ENCODE measurements around the gene ADGRB2.

ADGRB2 gene

GRCh38 chr1:31702836-31703404 lies 61.2 kb downstream of the ADGRB2 start:
- no peak for DNase-seq (ENCODE audit: low read depth in 3 of 3)

- DNase-seq (ENCODE audit: low read depth in 3 of 3): peak in 2 of 3 experiments; percentile 8 to 12
Observed at GRCh38 chr1:31701091-31701736, 62.9 kb downstream of the ADGRB2 start.

DNA sequence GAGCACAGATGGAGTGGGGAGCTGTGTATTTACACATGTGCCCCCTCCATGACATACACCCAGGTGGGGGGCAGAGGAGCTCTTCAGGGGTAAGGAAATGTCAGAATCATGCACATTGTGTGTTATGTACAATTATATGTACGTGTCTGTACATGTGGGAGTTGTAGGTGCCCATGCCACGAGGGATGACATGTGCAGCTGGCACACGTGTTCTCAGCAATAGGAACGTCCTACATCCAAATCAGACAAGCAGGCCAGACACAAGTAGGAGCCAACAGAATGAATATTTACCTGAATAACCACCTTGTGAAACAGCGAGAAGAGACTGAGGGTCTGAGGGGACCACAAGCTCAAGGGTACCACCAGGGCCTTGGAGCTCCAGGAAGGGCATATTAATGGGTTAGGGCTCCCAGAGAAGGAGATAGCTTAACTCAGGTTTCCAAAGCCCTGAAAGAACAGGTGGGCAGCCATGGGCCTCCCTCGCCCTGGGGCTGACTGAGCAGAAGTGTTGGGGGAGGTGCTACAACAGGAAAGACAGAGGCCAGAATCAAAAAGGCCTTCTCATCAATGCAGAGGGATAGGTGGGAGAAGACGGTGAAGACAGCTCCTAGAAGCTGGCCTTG lies 63.6 kb downstream of the ADGRB2 start:
- DNase-seq (ENCODE audit: low read depth in 3 of 3): no peak

GRCh38 chr1:31699341-31699891 lies 64.7 kb downstream of the ADGRB2 start:
- DNase-seq (ENCODE audit: low read depth in 3 of 3): no peak

DNA sequence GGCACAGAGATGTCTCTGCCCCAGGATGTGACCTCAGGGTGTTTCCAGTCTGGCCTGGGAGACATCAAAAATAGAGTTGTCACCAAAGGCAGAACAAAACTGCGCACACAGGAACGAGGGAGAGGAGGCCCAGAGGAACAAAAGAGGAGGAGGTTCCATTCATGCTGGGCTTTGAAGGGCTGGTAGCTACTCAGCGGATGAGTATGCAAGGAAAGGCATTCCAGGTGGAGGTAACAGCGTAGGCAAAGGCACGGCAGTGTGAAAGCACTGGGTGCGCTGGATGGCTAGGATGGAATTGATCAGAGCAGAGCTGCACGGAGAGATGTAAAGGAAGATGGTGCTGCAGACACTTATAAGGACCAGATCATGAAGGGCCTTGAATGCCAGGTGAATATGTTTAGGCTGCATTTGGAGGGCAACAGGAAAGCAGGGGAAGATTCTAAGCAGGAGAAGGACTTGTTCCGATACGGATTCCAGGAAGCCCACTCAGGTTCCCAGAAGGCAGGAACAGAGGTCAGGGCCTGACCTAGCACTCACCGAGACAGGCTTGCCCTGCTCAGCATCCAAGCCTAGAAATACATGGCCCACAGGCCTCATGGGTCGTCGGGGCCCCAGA lies 66.7 kb downstream of the ADGRB2 start:
- no peak for DNase-seq (ENCODE audit: low read depth in 3 of 3)

- no peak for DNase-seq (ENCODE audit: low read depth in 3 of 3)
Observed at GRCh38 chr1:31696242-31696641, 67.9 kb downstream of the ADGRB2 start.

- DNase-seq (ENCODE audit: low read depth in 3 of 3): no peak
Observed at GRCh38 chr1:31695327-31695726, 68.8 kb downstream of the ADGRB2 start.

DNA sequence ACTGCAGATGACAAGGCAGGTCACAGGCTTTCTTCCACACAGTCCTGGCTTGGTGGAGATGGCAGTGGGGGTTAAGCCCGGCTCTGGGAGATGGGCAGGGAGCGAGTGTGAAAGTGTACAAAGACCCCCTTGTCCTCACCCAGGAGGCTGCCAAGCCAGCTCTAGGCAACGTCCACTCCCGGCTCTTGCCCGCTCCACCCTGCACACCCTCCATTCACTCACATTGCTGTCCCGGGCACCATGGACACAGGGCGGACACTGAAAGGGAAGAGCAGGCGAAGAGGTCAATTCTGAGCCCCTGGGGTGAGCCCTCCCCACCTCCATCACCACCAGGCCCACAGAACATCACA lies 69.2 kb downstream of the ADGRB2 start:
- no peak for DNase-seq (ENCODE audit: low read depth in 3 of 3)

GRCh38 chr1:31694069-31694963 lies 69.8 kb downstream of the ADGRB2 start:
- DNase-seq (ENCODE audit: low read depth in 3 of 3): no peak

GRCh38 chr1:31693231-31693630 lies 70.9 kb downstream of the ADGRB2 start:
- no peak for DNase-seq (ENCODE audit: low read depth in 3 of 3)

GRCh38 chr1:31691951-31692350 lies 72.2 kb downstream of the ADGRB2 start:
- no peak for DNase-seq (ENCODE audit: low read depth in 3 of 3)

DNA sequence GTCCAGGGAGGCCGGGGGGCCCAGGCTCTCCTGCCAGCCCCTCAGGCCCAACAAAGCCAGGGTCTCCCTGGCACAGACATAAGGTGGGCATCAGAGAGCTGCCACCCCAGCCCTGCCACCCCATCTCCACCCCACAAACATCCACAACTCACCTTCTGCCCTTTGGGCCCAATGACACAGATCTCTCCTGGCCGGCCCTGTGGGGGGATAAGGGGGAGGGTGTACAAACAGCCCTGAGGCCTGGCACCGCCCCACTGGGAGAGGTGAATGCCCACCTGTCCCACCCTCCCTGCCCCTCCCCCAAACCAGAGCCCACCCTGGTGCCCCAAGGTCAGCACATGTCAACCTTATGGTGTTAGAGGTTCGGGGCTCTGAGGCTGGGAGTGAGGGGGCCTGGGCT lies 72.7 kb downstream of the ADGRB2 start:
- DNase-seq (ENCODE audit: low read depth in 3 of 3): no peak

GRCh38 chr1:31690921-31691320 lies 73.2 kb downstream of the ADGRB2 start:
- DNase-seq (ENCODE audit: low read depth in 3 of 3): no peak

DNA sequence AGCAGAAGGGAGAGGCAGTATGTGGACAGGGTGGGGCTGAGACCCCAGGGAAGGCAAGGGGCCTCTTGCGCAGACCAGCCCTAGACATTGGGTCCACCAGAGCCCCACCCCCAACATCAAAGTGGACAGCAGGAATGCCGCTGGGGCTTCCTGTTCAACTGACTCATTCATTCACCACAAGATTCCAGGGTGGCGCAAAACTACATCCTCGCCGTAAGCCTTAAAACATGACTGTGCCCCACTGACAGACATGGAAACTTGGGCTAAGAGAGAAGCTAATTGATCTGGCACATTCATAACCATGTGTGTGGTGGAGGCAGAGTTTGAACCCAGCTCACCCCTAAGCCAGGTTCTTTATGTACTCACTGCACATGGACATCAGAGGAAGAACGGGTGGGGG lies 74.3 kb downstream of the ADGRB2 start:
- no peak for DNase-seq (ENCODE audit: low read depth in 3 of 3)

DNA sequence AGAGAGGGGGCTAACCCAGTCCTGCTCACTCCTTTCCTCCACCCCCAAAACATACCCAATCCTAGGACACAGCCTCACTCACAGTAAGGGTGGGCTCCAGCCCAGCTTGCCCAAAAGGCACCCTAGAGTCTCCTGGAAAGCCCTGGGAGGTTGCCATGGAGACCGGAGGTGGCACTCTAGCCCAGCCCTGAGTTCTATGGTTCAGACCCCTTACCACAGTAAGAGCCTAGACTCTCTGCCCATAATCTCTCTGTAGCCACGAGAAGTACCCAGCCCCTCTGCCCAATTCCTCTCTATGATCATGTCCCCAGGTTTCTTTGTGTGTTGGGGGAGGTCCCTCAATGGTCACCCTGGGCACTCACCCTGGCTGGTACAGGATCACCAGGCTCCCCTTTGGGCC lies 74.8 kb downstream of the ADGRB2 start:
- DNase-seq (ENCODE audit: low read depth in 3 of 3): no peak

- no peak for DNase-seq (ENCODE audit: low read depth in 3 of 3)
Observed at GRCh38 chr1:31688233-31688918, 75.8 kb downstream of the ADGRB2 start.

- DNase-seq (ENCODE audit: low read depth in 3 of 3): no peak
Observed at GRCh38 chr1:31687601-31688000, 76.5 kb downstream of the ADGRB2 start.

DNA sequence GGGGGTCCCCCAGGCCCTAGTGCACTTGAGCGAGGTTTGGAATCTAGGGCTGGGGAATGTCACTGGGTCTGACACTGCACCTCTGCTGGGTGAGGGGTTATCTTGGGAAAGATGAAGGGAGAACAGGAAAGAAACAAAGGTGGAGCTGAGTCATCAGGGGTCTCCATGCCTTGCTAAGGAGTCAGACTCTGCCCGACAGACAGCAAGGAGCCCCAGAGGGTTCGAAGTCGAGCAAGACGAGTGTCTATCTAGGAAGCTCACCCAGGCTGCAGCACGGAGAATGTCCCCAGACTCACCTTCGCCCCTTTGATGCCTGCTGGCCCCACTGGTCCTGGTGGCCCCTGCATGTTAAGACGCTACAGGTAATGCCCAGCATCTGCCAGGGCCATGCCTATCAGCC lies 78.3 kb downstream of the ADGRB2 start:
- no peak for DNase-seq (ENCODE audit: low read depth in 3 of 3)

- DNase-seq (ENCODE audit: low read depth in 3 of 3): no peak
Observed at GRCh38 chr1:31683997-31684396, 80.1 kb downstream of the ADGRB2 start.

- no peak for DNase-seq (ENCODE audit: low read depth in 3 of 3)
Observed at GRCh38 chr1:31681415-31681814, 82.7 kb downstream of the ADGRB2 start.

- DNase-seq (ENCODE audit: low read depth in 3 of 3): no peak
Observed at GRCh38 chr1:31679676-31680230, 84.4 kb downstream of the ADGRB2 start.

Data from stimulated activated CD4-positive, alpha-beta T cell treated with anti-CD3 and anti-CD28 coated beads, TNF-alpha, amount 100 ng/mL, for 4 hours (primary cell).